HG02759 (cell line): ENCODE data around the gene IDI1.

Experiments
- ATAC-seq: cut with Tn5 transposase; IDR thresholded peaks from one replicate; pipeline ENCODE4 v1.9.1; 2021; ENCODE audit warnings: mild to moderate bottlenecking, moderate library complexity; ENCODE audit not compliant: unreplicated experiment

The IDI1 gene

GRCh38 chr10:996031-996430 lies 52.9 kb downstream of the IDI1 start:
- no peak for ATAC-seq

- no peak for ATAC-seq
These were observed 53.4 kb downstream of the IDI1 start for GRCh38 chr10:995559-995926.

GRCh38 chr10:994836-995558 lies 53.9 kb downstream of the IDI1 start:
- no peak for ATAC-seq

- no peak for ATAC-seq
These were observed 56.0 kb downstream of the IDI1 start for GRCh38 chr10:992871-993270.

GRCh38 chr10:992467-992866 lies 56.5 kb downstream of the IDI1 start:
- ATAC-seq: no peak

GRCh38 chr10:990808-991207 lies 58.1 kb downstream of the IDI1 start:
- ATAC-seq: no peak
